Fibroblast of lung (primary cell): ENCODE results near the gene HK2. TPM values are rescaled to one million over a fixed set of nuclear protein-coding genes. Genes with fewer than 3 reads are reported as not detected.

ENCODE experiments used
- DNase-seq, 2 donors: peaks; one replicate each; pipeline versions ENCODE4 v3.0.0 to v3.0.0-alpha.2; 2010; ENCODE audit warnings: low read depth in 2 of 2
- H2AFZ ChIP-seq: 2 replicates; pipeline ENCODE4 v1.5.1; 2012; ENCODE audit warnings: low read length, control low read depth, inconsistent platforms
- H3K27ac ChIP-seq: 2 replicates; pipeline ENCODE4 v1.5.1; 2011; ENCODE audit warnings: low read length, control low read depth; ENCODE audit not compliant: insufficient read depth
- H3K27me3 ChIP-seq: 2 replicates; pipeline ENCODE4 v1.5.1; 2011; ENCODE audit warnings: mild to moderate bottlenecking, low read length; ENCODE audit not compliant: control insufficient read depth, insufficient read depth
- H3K36me3 ChIP-seq: 2 replicates; pipeline ENCODE4 v1.5.1; 2011; ENCODE audit warnings: low read length; ENCODE audit not compliant: control insufficient read depth, insufficient read depth
- H3K4me1 ChIP-seq: 2 replicates; pipeline ENCODE4 v1.5.1; 2011; ENCODE audit warnings: low read length; ENCODE audit not compliant: control insufficient read depth, insufficient read depth; ENCODE audit errors: extremely low read depth
- H3K4me2 ChIP-seq: 2 replicates; pipeline ENCODE4 v1.5.1; 2011; ENCODE audit warnings: low read length, control low read depth; ENCODE audit not compliant: insufficient read depth; ENCODE audit errors: extremely low read depth
- H3K4me3 ChIP-seq, 4 experiments: fragments of 200-600 bp in 1 of 4; sonication (generic) in 1 of 4; replicated peaks in 1 of 4; 2 replicates each; pipeline ENCODE4 v1.5.1; 2011 to 2016; ENCODE audit warnings: low read length in 4 of 4, low read depth in 3 of 4, mild to moderate bottlenecking in 3 of 4, control low read depth in 2 of 4, inconsistent platforms in 1 of 4, mixed read lengths in 1 of 4; ENCODE audit not compliant: insufficient read depth in 1 of 4; ENCODE audit errors: control extremely low read depth in 1 of 4
- H3K79me2 ChIP-seq: 2 replicates; pipeline ENCODE4 v1.5.1; 2012; ENCODE audit warnings: mild to moderate bottlenecking, low read length, inconsistent platforms; ENCODE audit not compliant: control insufficient read depth, insufficient read depth
- H3K9ac ChIP-seq: 2 replicates; pipeline ENCODE4 v1.5.1; 2011; ENCODE audit warnings: mild to moderate bottlenecking, low read length, control low read depth; ENCODE audit not compliant: insufficient read depth
- H3K9me3 ChIP-seq: 2 replicates; pipeline ENCODE4 v1.5.1; 2012; ENCODE audit warnings: low read depth, low read length; ENCODE audit not compliant: control insufficient read depth, insufficient read depth
- H4K20me1 ChIP-seq: 2 replicates; pipeline ENCODE4 v1.5.1; 2011; ENCODE audit warnings: low read length; ENCODE audit not compliant: control insufficient read depth, insufficient read depth; ENCODE audit errors: extremely low read depth
- CTCF ChIP-seq, 2 donors: IDR thresholded peaks in 1 of 2; conservative IDR thresholded peaks in 1 of 2; 1 replicate in 1 of 2; 2 replicates in 1 of 2; pipeline ENCODE4 v1.5.1; 2011 to 2012; ENCODE audit warnings: low read length in 2 of 2, control low read depth in 1 of 2, inconsistent platforms in 1 of 2, low read depth in 1 of 2, mild to moderate bottlenecking in 1 of 2
- EZH2 ChIP-seq: IDR thresholded peaks from 2 replicates; pipeline ENCODE4 v1.5.1; 2012; ENCODE audit warnings: low read length, control low read depth, mild to moderate bottlenecking; ENCODE audit errors: missing control alignments
- polyA plus RNA-seq, 2 donors: library from polyadenylated mRNA; depleted of rRNA in 1 of 2; stranded (reverse) in 1 of 2; unstranded in 1 of 2; fragments of >200 nt; gene quantifications; 2 replicates each; pipeline ENCODE4 v1.2.1, GENCODE V29; 2011 to 2012; ENCODE audit warnings: missing spikeins in 1 of 2
- total RNA-seq: library from RNA; depleted of rRNA; stranded (reverse); fragments of >200 nt; gene quantifications from 2 replicates; pipeline ENCODE4 v1.2.1, GENCODE V29; 2014

Gene HK2
- total and polyA plus RNA-seq, 2 donors (not counting 1 experiment from before 2014, with no cell fraction given) = 15.7 to 19.3 TPM

- no peak overlapping the region for H3K4me2 ChIP-seq
Observed at GRCh38 chr2:74921236-74921736, 87.4 kb downstream of the HK2 start.

GRCh38 chr2:74922592-74923227 lies 88.8 kb downstream of the HK2 start:
- Histone ChIP-seq H3K36me3 (no peaks in the 10 kb centered on the region), H4K20me1 (no peaks in the 10 kb centered on the region), H3K4me3 (no peak overlapping the region), H2AFZ (no peak overlapping the region), H3K27me3 (no peaks in the 10 kb centered on the region), H3K9ac (no peak overlapping the region), H3K27ac (no peak overlapping the region), H3K9me3 (no peaks in the 10 kb centered on the region), H3K4me2 (no peak overlapping the region), H3K79me2 (no peaks in the 10 kb centered on the region), H3K4me1 (no peaks in the 10 kb centered on the region)
- no peak for TF ChIP-seq CTCF (conservative IDR thresholded peaks at IDR 0.05 in 1 of 2, IDR thresholded peaks at IDR 0.05 in 1 of 2; ENCODE audit: low read depth in 1 of 2, low read length in 2 of 2)
- no peak for TF ChIP-seq EZH2
- peak in 1 of 2 donors; percentile 3 for DNase-seq

More at GRCh38 chr2:74921236-74921736, 87.4 kb downstream of the HK2 start:
- H3K27me3 ChIP-seq = no peaks in the 10 kb centered on the region
- H3K4me3 ChIP-seq = no peak overlapping the region
- H3K79me2 ChIP-seq = no peaks in the 10 kb centered on the region
- no peak overlapping the region for H3K9ac ChIP-seq
- H3K4me1 ChIP-seq = peaks cover 4% of the 10 kb centered on the region
- no peak overlapping the region for H3K27ac ChIP-seq
- no peak for DNase-seq
- no peaks in the 10 kb centered on the region for H4K20me1 ChIP-seq
- H2AFZ ChIP-seq = no peak overlapping the region
- H3K9me3 ChIP-seq = no peaks in the 10 kb centered on the region
- TF ChIP-seq EZH2 = no peak
- no peaks in the 10 kb centered on the region for H3K36me3 ChIP-seq

- no peaks in the 10 kb centered on the region for H3K9me3 ChIP-seq
- H3K36me3 ChIP-seq = no peaks in the 10 kb centered on the region
- no peaks in the 10 kb centered on the region for H3K4me1 ChIP-seq
- TF ChIP-seq EZH2 (no peak), CTCF (conservative IDR thresholded peaks at IDR 0.05 in 1 of 2, IDR thresholded peaks at IDR 0.05 in 1 of 2; ENCODE audit: low read depth in 1 of 2, low read length in 2 of 2) (no peak)
- H3K4me3 ChIP-seq = no peak overlapping the region
- no peak overlapping the region for H3K27ac ChIP-seq
- H3K9ac ChIP-seq = no peak overlapping the region
- H3K79me2 ChIP-seq = no peaks in the 10 kb centered on the region
- DNase-seq = no peak
- no peaks in the 10 kb centered on the region for H3K27me3 ChIP-seq
- no peak overlapping the region for H2AFZ ChIP-seq
- H3K4me2 ChIP-seq = no peak overlapping the region
- no peaks in the 10 kb centered on the region for H4K20me1 ChIP-seq
Observed at GRCh38 chr2:74924463-74925265, 90.7 kb downstream of the HK2 start.
